ENCODE results near the gene SRBD1. TPM values are rescaled to one million over a fixed set of nuclear protein-coding genes. Genes with fewer than 3 reads are reported as not detected.

SRBD1 gene
- total and polyA plus RNA-seq, 2 of the 8 experiments (the other 6 are each of a cell fraction or from before 2014, with no cell fraction given): 4.6 to 20.0 TPM

DNA sequence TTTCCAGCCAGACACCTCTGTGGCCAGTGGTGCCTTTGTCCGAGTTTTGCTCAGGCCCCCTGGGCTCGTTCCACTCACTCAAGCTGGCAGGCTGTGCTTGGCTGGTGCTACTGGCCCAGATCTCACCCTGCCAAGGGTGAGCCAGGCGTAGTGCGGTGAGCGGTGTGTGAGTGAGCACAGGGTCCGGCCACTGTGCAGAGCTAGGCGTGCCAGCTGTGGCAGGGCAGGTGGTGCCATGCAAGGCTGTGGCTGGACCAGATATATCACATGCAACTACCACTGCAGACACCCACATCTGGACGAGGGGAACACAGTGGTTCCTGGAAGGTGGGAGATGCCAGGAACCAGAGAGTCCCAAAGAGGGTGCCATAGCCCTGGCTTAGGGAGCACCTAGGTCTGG lies 70.1 kb downstream of the SRBD1 start:
- Histone ChIP-seq H4K5ac (ENCODE audit: insufficient read length, low read depth, low read length) (no peak overlapping the region), H2BK120ac (replicated peaks; ENCODE audit: low read depth, low read length) (no peak overlapping the region), H3K56ac (replicated peaks; ENCODE audit: insufficient read length, low read depth, low read length) (no peak overlapping the region), H4K8ac (ENCODE audit: extremely low read depth, insufficient read depth, low read length) (no peak overlapping the region), H3K9ac (replicated peaks in 1 of 4; ENCODE audit: extremely low read depth in 1 of 4, low read depth in 3 of 4, low read length in 3 of 4) (no peak overlapping the region), H3K23me2 (ENCODE audit: low read depth, low read length) (no peaks in the 10 kb centered on the region), H3K9me3 (ENCODE audit: insufficient read depth in 2 of 2, low read depth in 1 of 2, low read length in 1 of 2) (no peaks in the 10 kb centered on the region), H4K20me1 (replicated peaks in 1 of 2; ENCODE audit: control insufficient read depth in 1 of 2, insufficient read depth in 2 of 2, low read length in 2 of 2) (peaks cover 0 to 2% of the 10 kb centered on the region in 2 experiments), H2AFZ (ENCODE audit: low read length) (no peak overlapping the region), H3K23ac (ENCODE audit: insufficient read length) (no peak overlapping the region), H3K4me2 (ENCODE audit: insufficient read depth in 1 of 2, low read depth in 2 of 2, low read length in 2 of 2) (no peak overlapping the region), H2AK5ac (ENCODE audit: low read depth, low read length) (no peak overlapping the region), H3K4me3 (ENCODE audit: extremely low read depth in 1 of 4, insufficient read depth in 2 of 4, low read depth in 3 of 4, low read length in 4 of 4) (no peak overlapping the region), H2BK20ac (ENCODE audit: low read length) (no peak overlapping the region), H3K14ac (ENCODE audit: insufficient read length) (no peak overlapping the region), H3K4me1 (replicated peaks in 1 of 4; ENCODE audit: control insufficient read depth in 3 of 4, insufficient read depth in 4 of 4, low read length in 3 of 4) (no peaks in the 10 kb centered on the region), H3K18ac (ENCODE audit: extremely low read depth, low read length) (no peak overlapping the region), H3K4ac (replicated peaks; ENCODE audit: insufficient read length, low read depth, low read length) (no peak overlapping the region), H3K79me2 (ENCODE audit: control insufficient read depth in 1 of 2, insufficient read depth in 2 of 2, low read length in 2 of 2) (no peaks in the 10 kb centered on the region), H4K91ac (replicated peaks; ENCODE audit: insufficient read length, low read length) (no peak overlapping the region), H3K27me3 (replicated peaks in 1 of 4; ENCODE audit: control insufficient read depth in 3 of 4, extremely low read depth in 1 of 4, insufficient read depth in 3 of 4, low read length in 3 of 4) (no peaks in the 10 kb centered on the region), H3K36me3 (ENCODE audit: control insufficient read depth in 2 of 4, insufficient read depth in 4 of 4, low read length in 3 of 4) (peaks cover 0 to 28% (median 3%) of the 10 kb centered on the region in 4 experiments; a peak in 2 of 8 replicates), H2BK5ac (ENCODE audit: low read depth, low read length) (no peak overlapping the region), H2BK12ac (ENCODE audit: low read depth, low read length) (no peak overlapping the region), H3K79me1 (ENCODE audit: low read depth, low read length) (no peaks in the 10 kb centered on the region), H2BK15ac (ENCODE audit: low read length) (no peak overlapping the region), H3K27ac (ENCODE audit: low read depth, low read length) (no peak overlapping the region)
- no peak for DNase-seq (ENCODE audit: low read depth in 1 of 2, low spot score in 2 of 2)
- FAIRE-seq: no peak
- ChIA-PET CTCF (ENCODE audit: partially characterized antibody) (no interaction called here), POLR2A (ENCODE audit: partially characterized antibody) (no interaction called here)
- WGBS, 2 experiments (ENCODE audit: extremely low coverage in 1 of 2, insufficient coverage in 1 of 2, insufficient read length in 1 of 2, insufficient replicate concordance in 2 of 2, low coverage in 1 of 2, low lambda C conversion rate in 2 of 2, missing lambda C conversion rate in 1 of 2): 91% methylated on average over 8 of the region's 8 CpGs; no CpG with 5 or more reads in 1 of the 2 experiments
- TF ChIP-seq SUZ12 (IDR thresholded peaks at IDR 0.05; ENCODE audit: low read length) (no peak), CEBPB (IDR thresholded peaks at IDR 0.05; ENCODE audit: low read depth, low read length) (no peak), TAF1 (IDR thresholded peaks at IDR 0.05; ENCODE audit: low read depth, low read length) (no peak)

All from H1 (cell line).